ENCODE data around the gene CAT. TPM values are rescaled to one million over a fixed set of nuclear protein-coding genes. Genes with fewer than 3 reads are reported as not detected.

The CAT gene
- polyA plus RNA-seq, 1 of the 3 experiments (the other 2 are of a cell fraction): 26.6 TPM

DNA sequence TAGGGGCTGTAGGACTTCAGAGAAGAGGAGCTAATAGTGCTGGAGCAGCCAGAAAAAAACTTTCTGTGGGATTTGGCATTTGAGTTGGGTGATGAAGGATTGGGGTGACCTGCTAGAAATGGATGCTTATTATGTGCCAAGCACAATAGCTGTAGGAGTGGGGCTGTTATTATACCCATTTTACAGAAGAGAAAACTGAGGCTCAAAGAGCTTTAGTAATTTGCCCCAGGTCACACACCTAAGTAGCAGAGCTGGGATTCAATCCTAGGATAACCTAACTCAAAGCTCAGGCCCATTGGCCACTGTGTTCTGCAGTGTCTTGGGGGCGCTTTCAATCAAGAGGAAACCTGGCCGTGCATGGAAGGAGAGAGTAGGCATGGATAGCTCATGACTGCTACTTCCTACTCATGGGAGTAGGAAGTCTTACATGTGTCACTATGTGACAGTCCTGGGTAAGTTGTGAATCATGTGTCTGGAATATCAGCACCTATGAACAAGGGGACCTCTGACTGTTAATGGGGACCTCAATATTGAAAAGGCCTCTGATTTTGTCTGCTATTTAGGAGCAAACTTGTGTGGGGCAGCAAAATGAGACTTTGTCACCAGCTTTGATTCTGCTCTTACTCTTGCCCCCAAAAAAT lies 81.0 kb downstream of the CAT start:
- no peak for DNase-seq
- ChIA-PET POLR2A (no interaction called here), CTCF (interaction anchor here (0.8 to 1.2 kb wide), 3 partner anchors 28 to 790 kb away, joined by 3 read pairs; no protein-coding TSS in a partner anchor)
- TF ChIP-seq FOSL2 (IDR thresholded peaks at IDR 0.05; ENCODE audit: borderline replicate concordance, low read depth) (no peak), RAD21 (IDR thresholded peaks at IDR 0.05; ENCODE audit: low read length) (no peak), RXRA (IDR thresholded peaks at IDR 0.05; ENCODE audit: borderline replicate concordance, low read depth) (no peak), RFX5 (IDR thresholded peaks at IDR 0.05; ENCODE audit: low read length) (no peak), JUND (IDR thresholded peaks at IDR 0.05) (no peak), EP300 (IDR thresholded peaks at IDR 0.05; ENCODE audit: borderline replicate concordance in 1 of 2, low read depth in 1 of 2, low read length in 1 of 2) (no peak), TEAD4 (IDR thresholded peaks at IDR 0.05; ENCODE audit: borderline replicate concordance, insufficient read depth) (no peak)
- TF ChIP-seq, protein P1, sequence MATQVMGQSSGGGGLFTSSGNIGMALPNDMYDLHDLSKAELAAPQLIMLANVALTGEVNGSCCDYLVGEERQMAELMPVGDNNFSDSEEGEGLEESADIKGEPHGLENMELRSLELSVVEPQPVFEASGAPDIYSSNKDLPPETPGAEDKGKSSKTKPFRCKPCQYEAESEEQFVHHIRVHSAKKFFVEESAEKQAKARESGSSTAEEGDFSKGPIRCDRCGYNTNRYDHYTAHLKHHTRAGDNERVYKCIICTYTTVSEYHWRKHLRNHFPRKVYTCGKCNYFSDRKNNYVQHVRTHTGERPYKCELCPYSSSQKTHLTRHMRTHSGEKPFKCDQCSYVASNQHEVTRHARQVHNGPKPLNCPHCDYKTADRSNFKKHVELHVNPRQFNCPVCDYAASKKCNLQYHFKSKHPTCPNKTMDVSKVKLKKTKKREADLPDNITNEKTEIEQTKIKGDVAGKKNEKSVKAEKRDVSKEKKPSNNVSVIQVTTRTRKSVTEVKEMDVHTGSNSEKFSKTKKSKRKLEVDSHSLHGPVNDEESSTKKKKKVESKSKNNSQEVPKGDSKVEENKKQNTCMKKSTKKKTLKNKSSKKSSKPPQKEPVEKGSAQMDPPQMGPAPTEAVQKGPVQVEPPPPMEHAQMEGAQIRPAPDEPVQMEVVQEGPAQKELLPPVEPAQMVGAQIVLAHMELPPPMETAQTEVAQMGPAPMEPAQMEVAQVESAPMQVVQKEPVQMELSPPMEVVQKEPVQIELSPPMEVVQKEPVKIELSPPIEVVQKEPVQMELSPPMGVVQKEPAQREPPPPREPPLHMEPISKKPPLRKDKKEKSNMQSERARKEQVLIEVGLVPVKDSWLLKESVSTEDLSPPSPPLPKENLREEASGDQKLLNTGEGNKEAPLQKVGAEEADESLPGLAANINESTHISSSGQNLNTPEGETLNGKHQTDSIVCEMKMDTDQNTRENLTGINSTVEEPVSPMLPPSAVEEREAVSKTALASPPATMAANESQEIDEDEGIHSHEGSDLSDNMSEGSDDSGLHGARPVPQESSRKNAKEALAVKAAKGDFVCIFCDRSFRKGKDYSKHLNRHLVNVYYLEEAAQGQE (IDR thresholded peaks at IDR 0.05; ENCODE audit: low read depth, low read length): no peak
- TF ChIP-seq, protein P2, sequence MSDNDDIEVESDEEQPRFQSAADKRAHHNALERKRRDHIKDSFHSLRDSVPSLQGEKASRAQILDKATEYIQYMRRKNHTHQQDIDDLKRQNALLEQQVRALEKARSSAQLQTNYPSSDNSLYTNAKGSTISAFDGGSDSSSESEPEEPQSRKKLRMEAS (IDR thresholded peaks at IDR 0.05; ENCODE audit: low read depth): no peak
- H3K27ac ChIP-seq (ENCODE audit: low read depth in 2 of 2, low read length in 1 of 2): no peak overlapping the region
- no peaks in the 10 kb centered on the region for H3F3A ChIP-seq (replicated peaks; ENCODE audit: insufficient read depth)
- peaks cover 6% of the 10 kb centered on the region; the same call in 1 of the 2 replicates for H3K27me3 ChIP-seq (ENCODE audit: insufficient read depth)
- H3K79me2 ChIP-seq (ENCODE audit: insufficient read depth): no peaks in the 10 kb centered on the region
- H3K9ac ChIP-seq: no peak overlapping the region
- no peaks in the 10 kb centered on the region for H3K9me2 ChIP-seq
- peaks cover 0 to 9% of the 10 kb centered on the region in 2 experiments; a peak in 2 of 4 replicates for H3K4me1 ChIP-seq (ENCODE audit: control insufficient read depth in 1 of 2, insufficient read depth in 2 of 2, low read depth in 1 of 2, low read length in 1 of 2)
- H3K9me3 ChIP-seq: no peaks in the 10 kb centered on the region
- H3K4me2 ChIP-seq: no peak overlapping the region
- no peaks in the 10 kb centered on the region for H4K20me1 ChIP-seq (ENCODE audit: insufficient read depth)
- WGBS (ENCODE audit: low lambda C conversion rate): 70% methylated on average over 2 of the region's 2 CpGs
- no peak overlapping the region for H3K4me3 ChIP-seq (ENCODE audit: low read depth in 2 of 2, low read length in 1 of 2)
- H3K36me3 ChIP-seq (replicated peaks in 1 of 2; ENCODE audit: control insufficient read depth in 1 of 2, insufficient read depth in 2 of 2, low read length in 1 of 2): no peaks in the 10 kb centered on the region
- no peak overlapping the region for H2AFZ ChIP-seq (ENCODE audit: low read depth)

DNA sequence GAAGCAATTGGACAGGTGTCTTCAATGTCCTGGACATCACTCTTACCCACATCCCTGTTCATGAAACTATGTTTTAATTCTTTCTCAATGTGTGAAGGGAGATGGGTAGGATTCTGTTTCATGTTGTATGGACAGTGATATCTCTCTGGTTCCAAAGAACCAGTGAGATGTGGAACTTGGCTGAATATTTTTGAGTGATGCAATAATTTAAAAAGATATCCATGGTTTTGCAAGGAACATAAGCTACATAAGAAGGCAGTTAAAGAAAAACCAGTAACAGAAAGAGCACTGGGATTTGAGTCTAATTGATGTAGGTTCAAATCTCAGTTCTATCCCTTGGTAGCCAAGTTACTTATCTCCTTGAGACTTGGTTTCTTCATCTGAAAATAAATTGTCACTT lies 82.5 kb downstream of the CAT start:
- Histone ChIP-seq H4K20me1 (ENCODE audit: insufficient read depth) (no peaks in the 10 kb centered on the region), H3K27ac (ENCODE audit: low read depth in 2 of 2, low read length in 1 of 2) (no peak overlapping the region), H3K4me3 (ENCODE audit: low read depth in 2 of 2, low read length in 1 of 2) (no peak overlapping the region), H2AFZ (ENCODE audit: low read depth) (no peak overlapping the region), H3K4me1 (ENCODE audit: control insufficient read depth in 1 of 2, insufficient read depth in 2 of 2, low read depth in 1 of 2, low read length in 1 of 2) (peaks cover 0 to 9% of the 10 kb centered on the region in 2 experiments; a peak in 1 of 4 replicates), H3K36me3 (replicated peaks in 1 of 2; ENCODE audit: control insufficient read depth in 1 of 2, insufficient read depth in 2 of 2, low read length in 1 of 2) (no peaks in the 10 kb centered on the region), H3K9me2 (no peaks in the 10 kb centered on the region), H3K9me3 (no peaks in the 10 kb centered on the region), H3K4me2 (no peak overlapping the region), H3K27me3 (ENCODE audit: insufficient read depth) (peaks cover 6% of the 10 kb centered on the region; the same call in 1 of the 2 replicates), H3F3A (replicated peaks; ENCODE audit: insufficient read depth) (no peaks in the 10 kb centered on the region), H3K9ac (no peak overlapping the region), H3K79me2 (ENCODE audit: insufficient read depth) (no peaks in the 10 kb centered on the region)
- no peak for DNase-seq
- POLR2A ChIA-PET: no interaction called here
- CTCF ChIA-PET: interaction anchor here (1.3 kb wide), 1 partner anchor 13 kb away, joined by 3 read pairs; no protein-coding TSS in a partner anchor
- TF ChIP-seq, protein P3, sequence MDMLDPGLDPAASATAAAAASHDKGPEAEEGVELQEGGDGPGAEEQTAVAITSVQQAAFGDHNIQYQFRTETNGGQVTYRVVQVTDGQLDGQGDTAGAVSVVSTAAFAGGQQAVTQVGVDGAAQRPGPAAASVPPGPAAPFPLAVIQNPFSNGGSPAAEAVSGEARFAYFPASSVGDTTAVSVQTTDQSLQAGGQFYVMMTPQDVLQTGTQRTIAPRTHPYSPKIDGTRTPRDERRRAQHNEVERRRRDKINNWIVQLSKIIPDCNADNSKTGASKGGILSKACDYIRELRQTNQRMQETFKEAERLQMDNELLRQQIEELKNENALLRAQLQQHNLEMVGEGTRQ (IDR thresholded peaks at IDR 0.05; ENCODE audit: borderline replicate concordance, low read depth, low read length): no peak
- TF ChIP-seq, protein P4, sequence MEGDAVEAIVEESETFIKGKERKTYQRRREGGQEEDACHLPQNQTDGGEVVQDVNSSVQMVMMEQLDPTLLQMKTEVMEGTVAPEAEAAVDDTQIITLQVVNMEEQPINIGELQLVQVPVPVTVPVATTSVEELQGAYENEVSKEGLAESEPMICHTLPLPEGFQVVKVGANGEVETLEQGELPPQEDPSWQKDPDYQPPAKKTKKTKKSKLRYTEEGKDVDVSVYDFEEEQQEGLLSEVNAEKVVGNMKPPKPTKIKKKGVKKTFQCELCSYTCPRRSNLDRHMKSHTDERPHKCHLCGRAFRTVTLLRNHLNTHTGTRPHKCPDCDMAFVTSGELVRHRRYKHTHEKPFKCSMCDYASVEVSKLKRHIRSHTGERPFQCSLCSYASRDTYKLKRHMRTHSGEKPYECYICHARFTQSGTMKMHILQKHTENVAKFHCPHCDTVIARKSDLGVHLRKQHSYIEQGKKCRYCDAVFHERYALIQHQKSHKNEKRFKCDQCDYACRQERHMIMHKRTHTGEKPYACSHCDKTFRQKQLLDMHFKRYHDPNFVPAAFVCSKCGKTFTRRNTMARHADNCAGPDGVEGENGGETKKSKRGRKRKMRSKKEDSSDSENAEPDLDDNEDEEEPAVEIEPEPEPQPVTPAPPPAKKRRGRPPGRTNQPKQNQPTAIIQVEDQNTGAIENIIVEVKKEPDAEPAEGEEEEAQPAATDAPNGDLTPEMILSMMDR (IDR thresholded peaks at IDR 0.05): no peak
- TF ChIP-seq ELF1 (IDR thresholded peaks at IDR 0.05) (no peak), TAF1 (IDR thresholded peaks at IDR 0.05; ENCODE audit: borderline replicate concordance, low read depth, low read length) (no peak), FOXJ3 (CRISPR knock-in tag; IDR thresholded peaks at IDR 0.05) (no peak), GABPA (IDR thresholded peaks at IDR 0.05; ENCODE audit: low read depth) (no peak), MEF2A (IDR thresholded peaks at IDR 0.05; ENCODE audit: borderline replicate concordance, low read depth) (no peak), FOXM1 (IDR thresholded peaks at IDR 0.05; ENCODE audit: low read depth) (no peak)
- TF ChIP-seq, protein P5, sequence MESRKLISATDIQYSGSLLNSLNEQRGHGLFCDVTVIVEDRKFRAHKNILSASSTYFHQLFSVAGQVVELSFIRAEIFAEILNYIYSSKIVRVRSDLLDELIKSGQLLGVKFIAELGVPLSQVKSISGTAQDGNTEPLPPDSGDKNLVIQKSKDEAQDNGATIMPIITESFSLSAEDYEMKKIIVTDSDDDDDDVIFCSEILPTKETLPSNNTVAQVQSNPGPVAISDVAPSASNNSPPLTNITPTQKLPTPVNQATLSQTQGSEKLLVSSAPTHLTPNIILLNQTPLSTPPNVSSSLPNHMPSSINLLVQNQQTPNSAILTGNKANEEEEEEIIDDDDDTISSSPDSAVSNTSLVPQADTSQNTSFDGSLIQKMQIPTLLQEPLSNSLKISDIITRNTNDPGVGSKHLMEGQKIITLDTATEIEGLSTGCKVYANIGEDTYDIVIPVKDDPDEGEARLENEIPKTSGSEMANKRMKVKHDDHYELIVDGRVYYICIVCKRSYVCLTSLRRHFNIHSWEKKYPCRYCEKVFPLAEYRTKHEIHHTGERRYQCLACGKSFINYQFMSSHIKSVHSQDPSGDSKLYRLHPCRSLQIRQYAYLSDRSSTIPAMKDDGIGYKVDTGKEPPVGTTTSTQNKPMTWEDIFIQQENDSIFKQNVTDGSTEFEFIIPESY (IDR thresholded peaks at IDR 0.05; ENCODE audit: borderline replicate concordance, low read depth): no peak
